Endometrial microvascular endothelial cells (primary cell): ENCODE measurements around the gene MTFMT. TPM values are rescaled to one million over a fixed set of nuclear protein-coding genes. Genes with fewer than 3 reads are reported as not detected.

Experiments
- total RNA-seq: library from RNA; depleted of rRNA; stranded (reverse); fragments of >200 nt; gene quantifications from one replicate; pipeline ENCODE4 v1.2.3, GENCODE V29; 2015; ENCODE audit errors: inconsistent ontology term

Gene MTFMT
- total RNA-seq, 1 donor from 2014 or later: 28.9 TPM

Other genes starting within 250 kb of the MTFMT start
- gene PIF1, start 204.0 kb downstream of the MTFMT start, total RNA-seq: 25.3 TPM
- 28.8 TPM for gene PLEKHO2, start 187.7 kb downstream of the MTFMT start, total RNA-seq
- 3.2 TPM for gene ANKDD1A, start 117.7 kb downstream of the MTFMT start, total RNA-seq
- 95.1 TPM for gene SPG21, start 39.7 kb downstream of the MTFMT start, total RNA-seq
- not detected for gene SLC51B, start 15.7 kb upstream of the MTFMT start, total RNA-seq
- not detected for gene RASL12, start 38.4 kb upstream of the MTFMT start, total RNA-seq
- not detected for gene KBTBD13, start 47.1 kb upstream of the MTFMT start, total RNA-seq
- 0.65 TPM for gene UBAP1L, start 85.6 kb upstream of the MTFMT start, total RNA-seq
- gene PDCD7, start 104.2 kb upstream of the MTFMT start, total RNA-seq: 13.3 TPM
- gene CLPX, start 155.7 kb upstream of the MTFMT start, total RNA-seq: 38.0 TPM
- not detected for gene CILP, start 181.8 kb upstream of the MTFMT start, total RNA-seq